K562 (cell line): ENCODE results near the gene CBX8. TPM values are rescaled to one million over a fixed set of nuclear protein-coding genes. Genes with fewer than 3 reads are reported as not detected.
A peak's percentile ranks its signal among the peaks of the same experiment; 100 is the strongest.

Experiments
- ATF1 ChIP-seq, 2 experiments: fragments of 450-650 bp in 1 of 2; IDR thresholded peaks; 2 replicates each; pipeline ENCODE4 v1.6.1; 2016; ENCODE audit warnings: missing compliant biosample characterization in 1 of 2, missing genetic modification characterization in 1 of 2
- CEBPB ChIP-seq: fragments of 450-650 bp; IDR thresholded peaks from 2 replicates; pipeline ENCODE4 v1.6.1; 2016; ENCODE audit warnings: missing genetic modification characterization, missing compliant biosample characterization
- CGGBP1 ChIP-seq: fragments of 250-450 bp; sonication (Bioruptor Pico); IDR thresholded peaks from 2 replicates; pipeline ENCODE4 v1.9.0; 2021; ENCODE audit warnings: mild to moderate bottlenecking
- CHCHD3 ChIP-seq: fragments of 250-450 bp; sonication (Bioruptor Pico); IDR thresholded peaks from 2 replicates; pipeline ENCODE4 v2.1.2; 2022; ENCODE audit warnings: mild to moderate bottlenecking
- FOXK1 ChIP-seq: sonication (generic); formaldehyde crosslinking; IDR thresholded peaks from 2 replicates; pipeline ENCODE4 v1.8.0; 2022; ENCODE audit warnings: missing genetic modification reagents, mild to moderate bottlenecking, borderline replicate concordance
- HMG20A ChIP-seq: fragments of 450-650 bp; formaldehyde crosslinking; conservative IDR thresholded peaks from 2 replicates; pipeline ENCODE4 v1.4.0; 2020; ENCODE audit warnings: mild to moderate bottlenecking, mixed read lengths
- IFI16 ChIP-seq: fragments of 250-450 bp; sonication (Bioruptor Pico); IDR thresholded peaks from 2 replicates; pipeline ENCODE4 v2.1.2; 2022; ENCODE audit warnings: mild to moderate bottlenecking, inconsistent platforms
- KAT2B ChIP-seq: IDR thresholded peaks from one replicate; pipeline ENCODE4 v1.6.1; 2012; ENCODE audit warnings: low read depth, mild to moderate bottlenecking, control low read depth, inconsistent platforms, low read length, moderate library complexity
- MTA1 ChIP-seq: fragments of 450-650 bp; IDR thresholded peaks from 2 replicates; pipeline ENCODE4 v1.6.1; 2017; ENCODE audit warnings: borderline replicate concordance
- NFXL1 ChIP-seq: fragments of 450-650 bp; formaldehyde crosslinking; IDR thresholded peaks from 2 replicates; pipeline ENCODE4 v1.4.0; 2021; ENCODE audit warnings: mild to moderate bottlenecking
- RFX1 ChIP-seq: fragments of 450-650 bp; IDR thresholded peaks from 2 replicates; pipeline ENCODE4 v1.6.1; 2016; ENCODE audit warnings: mild to moderate bottlenecking, moderate library complexity
- RFX5 ChIP-seq: IDR thresholded peaks from 2 replicates; pipeline ENCODE4 v1.6.1; 2011; ENCODE audit warnings: low read depth, mild to moderate bottlenecking, improper control_type of control experiment, low read length
- RHOXF2B ChIP-seq: fragments of 250-450 bp; sonication (Bioruptor Pico); conservative IDR thresholded peaks from 2 replicates; pipeline ENCODE4 v1.5.1; 2021
- SLC30A9 ChIP-seq: fragments of 250-450 bp; sonication (Bioruptor Pico); IDR thresholded peaks from 2 replicates; pipeline ENCODE4 v1.8.0; 2022; ENCODE audit warnings: mild to moderate bottlenecking, moderate library complexity
- SMARCE1 ChIP-seq: fragments of 450-650 bp; IDR thresholded peaks from 2 replicates; pipeline ENCODE4 v1.7.1; 2016; ENCODE audit warnings: mild to moderate bottlenecking
- ZNF143 ChIP-seq: sonication (generic); formaldehyde crosslinking; IDR thresholded peaks from 2 replicates; pipeline ENCODE4 v1.9.0; 2022; ENCODE audit warnings: mild to moderate bottlenecking, missing genetic modification reagents
- ZNF407 ChIP-seq: fragments of 450-650 bp; IDR thresholded peaks from 2 replicates; pipeline ENCODE4 v1.6.1; 2016; ENCODE audit warnings: low read depth
- ZSCAN29 ChIP-seq: fragments of 450-650 bp; IDR thresholded peaks from 2 replicates; pipeline ENCODE4 v1.6.1; 2017
- polyA plus RNA-seq, 8 experiments: library from polyadenylated mRNA; depleted of rRNA in 4 of 8; stranded (reverse) in 5 of 8; unstranded in 3 of 8; fragments of >200 nt; fragmentation: Nextera tagmentation in 2 of 8; fragmentation: Illumina TruSeq in 1 of 8; extraction: Ambion mirVana in 2 of 8; extraction: Trizol in 1 of 8; gene quantifications; 2 replicates each; pipeline versions ENCODE4 v1.2.1 to v1.2.3, GENCODE V29; 2011 to 2014; ENCODE audit warnings: inconsistent platforms in 1 of 8, missing spikeins in 1 of 8
- total RNA-seq, 7 experiments: library from RNA; depleted of rRNA in 6 of 7; stranded (reverse); fragments of >200 nt in 6 of 7; fragmentation: Illumina TruSeq in 2 of 7; extraction: Trizol in 2 of 7; gene quantifications; 2 replicates each; pipeline versions ENCODE4 v1.2.1 to v1.2.3, GENCODE V29; 2011 to 2021; ENCODE audit warnings: low replicate concordance in 1 of 7
- TF ChIP-seq, protein P1 (sequence below): fragments of 450-650 bp; IDR thresholded peaks from 2 replicates; pipeline ENCODE4 v1.7.0; 2016; ENCODE audit warnings: borderline replicate concordance

The CBX8 gene
- total and polyA plus RNA-seq, 9 of the 15 experiments (the other 6 are each of a cell fraction or from before 2014, with no cell fraction given) = 0.08 to 11.9 (median 2.6) TPM

DNA sequence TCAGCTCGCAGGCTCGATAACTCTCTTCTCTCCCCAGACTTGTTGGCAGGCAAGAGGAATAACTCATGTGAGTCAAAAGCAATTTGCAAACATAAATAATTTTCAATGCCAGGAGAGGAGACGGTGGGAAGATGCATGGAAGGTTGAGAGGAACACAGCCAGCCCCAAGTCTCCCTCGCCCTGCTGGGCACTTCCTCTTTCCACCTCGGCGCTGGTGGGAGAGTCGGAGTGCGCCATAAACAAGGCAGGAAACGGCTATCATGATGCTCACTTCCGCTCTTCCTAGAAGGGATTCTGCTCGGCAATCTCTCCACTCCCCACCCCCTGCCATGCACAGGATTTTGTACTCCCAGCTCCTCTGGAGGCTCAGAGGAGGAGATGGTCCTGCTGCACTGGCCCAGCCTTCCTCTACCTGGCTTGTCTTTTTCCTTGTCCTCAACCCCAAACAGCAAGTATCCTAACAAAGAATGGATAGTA is 29.4 kb upstream of the CBX8 start (continued):
- TF ChIP-seq HMG20A (no peak), MTA1 (peak; percentile 47; the same call in 1 of the 2 replicates), RFX5 (no peak), CEBPB (tag) (no peak), RFX1 (no peak), IFI16 (no peak), ZNF143 (CRISPR knock-in tag) (no peak), SMARCE1 (peak; percentile 79), KAT2B (no peak), ZNF407 (no peak), ZSCAN29 (no peak), RHOXF2B (no peak), ATF1 (CRISPR knock-in tag; IDR thresholded peaks at IDR 0.05) (no peak), ATF1 (tag; IDR thresholded peaks at IDR 0.05) (peak; percentile 42; the same call in 1 of the 2 replicates), NFXL1 (CRISPR knock-in tag) (no peak), SLC30A9 (no peak), CGGBP1 (CRISPR knock-in tag) (peak; percentile 59; the same call in 1 of the 2 replicates), FOXK1 (CRISPR knock-in tag) (peak; percentile 93), CHCHD3 (CRISPR knock-in tag) (no peak)
- TF ChIP-seq, protein P1, sequence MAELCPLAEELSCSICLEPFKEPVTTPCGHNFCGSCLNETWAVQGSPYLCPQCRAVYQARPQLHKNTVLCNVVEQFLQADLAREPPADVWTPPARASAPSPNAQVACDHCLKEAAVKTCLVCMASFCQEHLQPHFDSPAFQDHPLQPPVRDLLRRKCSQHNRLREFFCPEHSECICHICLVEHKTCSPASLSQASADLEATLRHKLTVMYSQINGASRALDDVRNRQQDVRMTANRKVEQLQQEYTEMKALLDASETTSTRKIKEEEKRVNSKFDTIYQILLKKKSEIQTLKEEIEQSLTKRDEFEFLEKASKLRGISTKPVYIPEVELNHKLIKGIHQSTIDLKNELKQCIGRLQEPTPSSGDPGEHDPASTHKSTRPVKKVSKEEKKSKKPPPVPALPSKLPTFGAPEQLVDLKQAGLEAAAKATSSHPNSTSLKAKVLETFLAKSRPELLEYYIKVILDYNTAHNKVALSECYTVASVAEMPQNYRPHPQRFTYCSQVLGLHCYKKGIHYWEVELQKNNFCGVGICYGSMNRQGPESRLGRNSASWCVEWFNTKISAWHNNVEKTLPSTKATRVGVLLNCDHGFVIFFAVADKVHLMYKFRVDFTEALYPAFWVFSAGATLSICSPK = no peak
